Neuronal stem cell (in vitro differentiated cells): ENCODE data around the gene SIM2.

ENCODE experiments used
- DNase-seq: peaks from one replicate; pipeline ENCODE4 v3.0.0-alpha.2; 2013; ENCODE audit warnings: low spot score
- H2AFZ ChIP-seq: one replicate; pipeline ENCODE4 v1.6.1; 2013; ENCODE audit warnings: mild to moderate bottlenecking, low read length, inconsistent platforms
- H2AK5ac ChIP-seq: 2 replicates; pipeline ENCODE4 v1.6.1; 2013; ENCODE audit warnings: low read depth, mild to moderate bottlenecking, inconsistent platforms, low read length, moderate library complexity, mixed read lengths
- H2BK120ac ChIP-seq: 2 replicates; pipeline ENCODE4 v1.6.1; 2013; ENCODE audit warnings: low read depth, mild to moderate bottlenecking, inconsistent platforms, low read length, moderate library complexity, mixed read lengths
- H2BK12ac ChIP-seq: one replicate; pipeline ENCODE4 v1.6.1; 2013; ENCODE audit warnings: low read length, inconsistent platforms
- H2BK15ac ChIP-seq: 2 replicates; pipeline ENCODE4 v1.6.1; 2013; ENCODE audit warnings: mild to moderate bottlenecking, low read length, inconsistent platforms, mixed read lengths
- H2BK5ac ChIP-seq: one replicate; pipeline ENCODE4 v1.6.1; 2013; ENCODE audit warnings: inconsistent platforms, mild to moderate bottlenecking, low read length, moderate library complexity
- H3K14ac ChIP-seq: one replicate; pipeline ENCODE4 v1.6.1; 2013; ENCODE audit warnings: low read length, inconsistent platforms
- H3K18ac ChIP-seq: 2 replicates; pipeline ENCODE4 v1.6.1; 2013; ENCODE audit warnings: low read length, inconsistent platforms
- H3K23ac ChIP-seq: 2 replicates; pipeline ENCODE4 v1.6.1; 2013; ENCODE audit warnings: low read depth, mild to moderate bottlenecking, mixed read lengths, low read length, inconsistent platforms; ENCODE audit not compliant: poor library complexity
- H3K27ac ChIP-seq: replicated peaks from 3 replicates; pipeline ENCODE4 v1.5.1; 2013; ENCODE audit warnings: low read length, inconsistent platforms
- H3K27me3 ChIP-seq, 3 experiments: 2 replicates each; pipeline ENCODE4 v1.6.1; 2013; ENCODE audit warnings: low read length in 3 of 3, mild to moderate bottlenecking in 2 of 3, inconsistent platforms in 1 of 3, low read depth in 1 of 3, mixed read lengths in 1 of 3, moderate library complexity in 1 of 3; ENCODE audit not compliant: control insufficient read depth in 3 of 3, insufficient read depth in 3 of 3
- H3K36me3 ChIP-seq, 2 donors: replicated peaks in 1 of 2; 2 replicates each; pipeline ENCODE4 v1.6.1; 2013; ENCODE audit warnings: low read length in 2 of 2; ENCODE audit not compliant: control insufficient read depth in 2 of 2, insufficient read depth in 2 of 2
- H3K4ac ChIP-seq: 2 replicates; pipeline ENCODE4 v1.6.1; 2013; ENCODE audit warnings: inconsistent platforms, mild to moderate bottlenecking, low read length, moderate library complexity
- H3K4me1 ChIP-seq, 2 donors: 1 replicate in 1 of 2; 2 replicates in 1 of 2; pipeline ENCODE4 v1.6.1; 2013; ENCODE audit warnings: low read length in 2 of 2, low read depth in 1 of 2; ENCODE audit not compliant: control insufficient read depth in 2 of 2, insufficient read depth in 1 of 2
- H3K4me2 ChIP-seq: one replicate; pipeline ENCODE4 v1.6.1; 2013; ENCODE audit warnings: mild to moderate bottlenecking, low read length, inconsistent platforms; ENCODE audit not compliant: insufficient read depth, poor library complexity, severe bottlenecking
- H3K4me3 ChIP-seq, 2 donors: 2 replicates each; pipeline ENCODE4 v1.5.1; 2013; ENCODE audit warnings: low read length in 2 of 2, mild to moderate bottlenecking in 2 of 2, inconsistent platforms in 1 of 2, moderate library complexity in 1 of 2
- H3K79me1 ChIP-seq: one replicate; pipeline ENCODE4 v1.6.1; 2013; ENCODE audit warnings: low read depth, mild to moderate bottlenecking, inconsistent platforms, low read length, moderate library complexity
- H3K9ac ChIP-seq: one replicate; pipeline ENCODE4 v1.6.1; 2013; ENCODE audit warnings: mild to moderate bottlenecking, low read depth, low read length, inconsistent platforms; ENCODE audit not compliant: poor library complexity
- H3K9me3 ChIP-seq, 2 donors: replicated peaks in 1 of 2; 2 replicates each; pipeline versions ENCODE3 to v1.6.1; 2013; ENCODE audit warnings: low read length in 2 of 2, mild to moderate bottlenecking in 2 of 2, inconsistent platforms in 1 of 2, low read depth in 1 of 2, mixed read lengths in 1 of 2, moderate library complexity in 1 of 2; ENCODE audit not compliant: control insufficient read depth in 2 of 2, insufficient read depth in 1 of 2
- H4K8ac ChIP-seq: one replicate; pipeline ENCODE4 v1.6.1; 2013; ENCODE audit warnings: low read depth, mild to moderate bottlenecking, inconsistent platforms, low read length, moderate library complexity
- H4K91ac ChIP-seq: one replicate; pipeline ENCODE4 v1.6.1; 2013; ENCODE audit warnings: low read length, low read depth, mild to moderate bottlenecking, inconsistent platforms; ENCODE audit not compliant: poor library complexity
- WGBS, 2 donors: extraction: QIAGEN DNeasy Blood & Tissue Kit; methylation state at CpG; one replicate each; pipeline ENCODE4 v1.1.7; 2013; ENCODE audit warnings: missing lambda C conversion rate in 2 of 2, mixed read lengths in 1 of 2; ENCODE audit not compliant: insufficient read length in 2 of 2, insufficient replicate concordance in 1 of 2; ENCODE audit errors: extremely low coverage in 2 of 2; 5-methylcytosine and 5-hydroxymethylcytosine counted together

The SIM2 gene

GRCh38 chr21:36738489-36739126 lies 39.7 kb downstream of the SIM2 start:
- no peak overlapping the region for H3K4me2 ChIP-seq
- no peak overlapping the region for H2BK15ac ChIP-seq
- no peak for DNase-seq
- no peak overlapping the region for H3K27ac ChIP-seq
- H3K14ac ChIP-seq, result no peak overlapping the region
- no peaks in the 10 kb centered on the region for H3K27me3 ChIP-seq
- H2BK12ac ChIP-seq, result no peak overlapping the region
- H2BK5ac ChIP-seq, result no peak overlapping the region
- no peaks in the 10 kb centered on the region for H3K9me3 ChIP-seq
- no peak overlapping the region for H2AK5ac ChIP-seq
- no peak overlapping the region for H2BK120ac ChIP-seq
- no peaks in the 10 kb centered on the region for H3K79me1 ChIP-seq
- WGBS, 2 donors, result no CpG with 5 or more reads among the region's 12 CpGs
- H2AFZ ChIP-seq, result no peak overlapping the region
- no peak overlapping the region for H3K23ac ChIP-seq
- H4K8ac ChIP-seq, result no peak overlapping the region
- peak overlapping the region; percentile 5 for H3K18ac ChIP-seq
- peaks cover 7 to 8% of the 10 kb centered on the region in 2 donors for H3K4me1 ChIP-seq
- H3K4me3 ChIP-seq, result no peak overlapping the region
- no peak overlapping the region for H3K4ac ChIP-seq
- H3K36me3 ChIP-seq, result no peaks in the 10 kb centered on the region
- no peak overlapping the region for H4K91ac ChIP-seq
- H3K9ac ChIP-seq, result no peak overlapping the region

GRCh38 chr21:36741506-36741905 lies 42.6 kb downstream of the SIM2 start:
- Histone ChIP-seq H3K14ac (peak overlapping the region; percentile 87), H3K27ac (no peak overlapping the region), H3K79me1 (peaks cover 3% of the 10 kb centered on the region), H3K36me3 (no peaks in the 10 kb centered on the region), H3K9ac (no peak overlapping the region), H3K23ac (no peak overlapping the region), H4K91ac (no peak overlapping the region), H3K4ac (no peak overlapping the region), H2BK5ac (no peak overlapping the region), H3K4me3 (no peak overlapping the region), H3K27me3 (no peaks in the 10 kb centered on the region), H2BK12ac (no peak overlapping the region), H2BK15ac (no peak overlapping the region), H3K18ac (no peak overlapping the region), H4K8ac (no peak overlapping the region), H3K4me2 (no peak overlapping the region), H2AK5ac (peak overlapping the region; percentile 12), H3K4me1 (peaks cover 3 to 5% of the 10 kb centered on the region in 2 donors), H2BK120ac (no peak overlapping the region), H3K9me3 (no peaks in the 10 kb centered on the region), H2AFZ (no peak overlapping the region)
- no peak for DNase-seq
- WGBS, 2 donors, result no CpG with 5 or more reads among the region's 21 CpGs

DNA sequence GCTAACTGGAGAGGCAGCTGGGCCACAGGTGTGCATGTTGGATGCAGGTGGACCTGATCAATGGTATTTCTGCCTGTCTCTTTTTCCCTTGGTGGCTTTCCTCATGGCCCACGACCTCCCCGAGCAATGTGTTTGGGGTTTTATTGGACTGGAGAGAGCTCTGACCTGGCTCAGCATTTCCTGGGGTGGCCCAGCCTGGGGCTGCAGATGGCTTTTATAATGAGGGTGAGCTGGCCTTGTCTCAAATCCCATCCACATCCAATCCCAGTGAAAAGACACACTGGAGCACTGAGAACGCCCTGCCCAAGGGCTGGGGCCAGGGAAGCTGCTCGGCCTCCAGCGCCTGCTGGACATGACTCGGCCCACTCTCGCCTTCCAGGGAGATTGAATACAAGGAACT lies 44.1 kb downstream of the SIM2 start:
- no peak overlapping the region for H3K14ac ChIP-seq
- H4K91ac ChIP-seq, result no peak overlapping the region
- H3K27me3 ChIP-seq, result no peaks in the 10 kb centered on the region
- no peak overlapping the region for H3K4me3 ChIP-seq
- no peak overlapping the region for H2BK12ac ChIP-seq
- H3K18ac ChIP-seq, result peak overlapping the region; percentile 16
- DNase-seq, result no peak
- peaks cover 3 to 8% of the 10 kb centered on the region in 2 donors for H3K4me1 ChIP-seq
- no peaks in the 10 kb centered on the region for H3K36me3 ChIP-seq
- H4K8ac ChIP-seq, result no peak overlapping the region
- H3K4me2 ChIP-seq, result no peak overlapping the region
- no peak overlapping the region for H2AFZ ChIP-seq
- H2BK120ac ChIP-seq, result no peak overlapping the region
- no CpG with 5 or more reads among the region's 7 CpGs for WGBS, 2 donors
- H2AK5ac ChIP-seq, result peak overlapping the region; percentile 9
- H2BK15ac ChIP-seq, result no peak overlapping the region
- peaks cover 3% of the 10 kb centered on the region for H3K79me1 ChIP-seq
- no peak overlapping the region for H2BK5ac ChIP-seq
- no peak overlapping the region for H3K27ac ChIP-seq
- no peaks in the 10 kb centered on the region for H3K9me3 ChIP-seq
- H3K9ac ChIP-seq, result no peak overlapping the region
- H3K23ac ChIP-seq, result no peak overlapping the region
- H3K4ac ChIP-seq, result no peak overlapping the region

- H3K4me3 ChIP-seq, result no peak overlapping the region
- no peak overlapping the region for H2BK5ac ChIP-seq
- no peak overlapping the region for H2BK15ac ChIP-seq
- H3K27ac ChIP-seq, result no peak overlapping the region
- no peak overlapping the region for H2AFZ ChIP-seq
- peaks cover 0 to 4% of the 10 kb centered on the region in 2 donors for H3K9me3 ChIP-seq
- peak overlapping the region; percentile 9 for H2AK5ac ChIP-seq
- H3K23ac ChIP-seq, result no peak overlapping the region
- H3K79me1 ChIP-seq, result peaks cover 3% of the 10 kb centered on the region
- no peak overlapping the region for H3K4me2 ChIP-seq
- H4K8ac ChIP-seq, result no peak overlapping the region
- no peaks in the 10 kb centered on the region for H3K27me3 ChIP-seq
- no peak overlapping the region for H3K18ac ChIP-seq
- H3K14ac ChIP-seq, result no peak overlapping the region
- WGBS, 2 donors, result no CpG with 5 or more reads among the region's 9 CpGs
- H3K9ac ChIP-seq, result no peak overlapping the region
- H2BK12ac ChIP-seq, result no peak overlapping the region
- H3K4ac ChIP-seq, result no peak overlapping the region
- H3K36me3 ChIP-seq, result no peaks in the 10 kb centered on the region
- no peak for DNase-seq
- peaks cover 3 to 11% of the 10 kb centered on the region in 2 donors for H3K4me1 ChIP-seq
- H2BK120ac ChIP-seq, result no peak overlapping the region
- no peak overlapping the region for H4K91ac ChIP-seq
These were observed 44.5 kb downstream of the SIM2 start for GRCh38 chr21:36743446-36743845.
